Stimulated activated CD4-positive, alpha-beta T cell treated with anti-CD3 and anti-CD28 coated beads, Interleukin-1b, Interleukin-23, amount 100 ng/mL, for 24 hours (primary cell): ENCODE data around the gene CEND1.

ENCODE experiments used
- DNase-seq, 4 experiments: peaks; one replicate each; pipeline ENCODE4 v3.0.0-alpha.2; 2020; ENCODE audit warnings: low read depth in 4 of 4, low spot score in 1 of 4

CEND1 gene

GRCh38 chr11:827897-828192, 38.0 kb upstream of the CEND1 start, which contains the start of gene CRACR2B:
TSS of gene CRACR2B (plus strand) at chr11:827919. CDS start at chr11:828608, 689 bp downstream.
- no peak for DNase-seq

DNA sequence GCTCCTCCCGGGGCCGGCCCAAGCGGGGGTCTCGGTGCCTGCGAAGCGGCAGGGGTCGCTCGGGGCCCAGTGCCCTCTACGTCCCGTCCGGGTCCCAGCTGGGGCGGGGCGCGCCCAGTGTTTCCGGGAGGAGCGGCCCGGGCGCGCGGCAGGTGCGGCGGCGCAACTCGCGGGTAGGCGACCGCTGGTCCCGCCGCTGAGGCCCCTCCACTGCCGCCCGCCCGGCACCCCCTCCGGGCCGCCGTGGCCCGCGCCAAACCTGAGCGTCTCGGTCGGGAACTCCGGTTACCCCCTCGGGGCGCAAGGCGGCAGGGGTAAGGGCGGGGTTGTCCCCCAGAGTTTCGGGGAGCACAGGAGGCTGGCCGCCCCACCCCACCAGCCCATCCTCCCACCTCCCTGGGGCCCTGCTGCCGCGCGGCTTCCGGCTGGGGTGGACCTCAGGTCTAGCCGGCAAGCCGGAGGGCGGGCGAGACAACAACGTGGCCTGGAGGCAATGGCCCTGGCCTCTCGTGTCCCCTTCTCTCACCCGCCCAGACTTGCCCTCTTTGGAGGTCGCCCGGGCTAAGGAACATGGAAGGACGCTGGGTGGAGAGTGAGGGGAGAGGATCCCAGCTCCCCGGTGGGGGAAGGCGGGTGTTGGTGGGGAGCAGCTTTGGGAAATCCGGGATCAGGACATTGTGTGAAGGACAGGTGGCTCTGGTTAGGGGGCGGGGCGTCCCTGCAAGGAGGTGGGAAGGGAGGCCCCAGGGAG, 37.4 kb upstream of the CEND1 start:
- no peak for DNase-seq

DNA sequence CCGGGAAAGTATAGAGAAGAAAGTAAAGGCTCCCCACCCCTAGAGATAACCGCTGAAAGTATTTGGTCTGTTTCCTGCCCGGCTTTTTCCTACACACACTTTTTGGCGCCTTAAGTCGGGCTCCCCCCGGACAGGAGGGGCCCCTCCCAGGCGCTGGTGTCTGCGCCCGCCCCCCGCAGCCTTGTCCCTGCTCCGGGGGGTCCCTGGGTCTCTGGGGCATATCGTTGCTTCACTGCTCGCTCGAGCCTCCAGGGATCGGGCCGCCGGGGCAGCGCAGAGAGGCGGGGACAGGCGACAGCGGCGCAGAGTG, 36.9 kb upstream of the CEND1 start:
- no peak for DNase-seq

DNA sequence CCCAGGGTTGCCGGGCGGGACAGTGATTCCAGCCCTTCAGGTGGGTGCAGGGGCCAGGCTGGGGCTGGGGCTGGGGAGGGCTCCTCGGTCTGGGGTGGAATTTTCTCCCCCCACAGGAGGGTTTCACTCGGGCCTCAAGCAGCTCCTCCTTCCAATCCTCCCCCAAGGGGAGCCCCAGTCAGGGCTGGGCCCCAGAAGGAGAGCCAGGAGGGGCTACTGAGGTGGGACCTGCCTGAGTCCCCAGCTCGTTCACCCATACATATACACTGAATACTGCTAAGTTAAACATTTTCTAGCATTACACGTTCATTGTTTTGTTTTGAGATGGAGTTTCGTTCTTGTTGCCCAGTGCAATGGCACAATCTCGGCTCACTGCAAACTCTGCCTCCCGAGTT, 36.3 kb upstream of the CEND1 start:
- no peak for DNase-seq

DNA sequence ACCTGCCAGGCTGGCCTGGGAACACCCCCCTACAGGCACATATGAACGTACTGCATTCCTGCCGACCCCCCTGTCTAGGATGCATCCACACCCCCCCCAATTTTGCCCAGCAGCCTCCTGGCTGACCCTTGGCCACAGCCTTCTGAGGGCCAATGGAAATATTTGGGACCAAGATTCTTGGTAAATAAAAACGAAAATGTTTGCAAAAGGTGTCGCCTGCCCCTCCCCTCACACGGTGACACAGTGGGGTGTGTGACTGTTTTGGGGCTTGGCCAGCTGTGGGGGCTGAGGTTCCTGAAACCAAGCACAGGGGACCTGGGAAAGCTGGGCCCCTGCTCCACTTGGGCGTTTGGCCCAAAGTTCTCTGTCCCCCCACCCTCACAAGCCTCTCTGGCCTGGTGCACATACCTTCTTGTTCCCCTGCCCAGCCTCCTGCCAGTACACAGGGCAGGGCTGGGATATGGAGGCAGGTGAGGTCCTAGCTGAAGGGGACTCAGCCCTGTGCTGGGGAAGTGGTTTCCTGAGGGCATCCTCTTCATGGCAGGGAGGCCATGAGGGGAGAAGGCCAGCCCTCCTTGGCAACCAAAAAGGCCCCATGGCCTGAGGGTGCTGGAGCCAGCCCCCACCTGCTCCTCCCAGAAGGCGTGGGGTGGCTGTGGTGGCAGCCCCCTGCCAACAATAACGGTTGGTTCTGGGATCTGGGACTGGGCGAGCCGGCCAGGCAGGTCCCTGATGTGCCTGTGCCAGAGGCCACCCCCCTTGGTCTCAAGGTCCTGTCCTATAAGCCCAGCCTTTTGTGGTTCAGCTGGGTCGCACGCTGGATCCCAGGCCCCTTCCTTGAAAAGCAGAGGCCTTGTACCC, 35.7 kb upstream of the CEND1 start:
- no peak for DNase-seq

DNA sequence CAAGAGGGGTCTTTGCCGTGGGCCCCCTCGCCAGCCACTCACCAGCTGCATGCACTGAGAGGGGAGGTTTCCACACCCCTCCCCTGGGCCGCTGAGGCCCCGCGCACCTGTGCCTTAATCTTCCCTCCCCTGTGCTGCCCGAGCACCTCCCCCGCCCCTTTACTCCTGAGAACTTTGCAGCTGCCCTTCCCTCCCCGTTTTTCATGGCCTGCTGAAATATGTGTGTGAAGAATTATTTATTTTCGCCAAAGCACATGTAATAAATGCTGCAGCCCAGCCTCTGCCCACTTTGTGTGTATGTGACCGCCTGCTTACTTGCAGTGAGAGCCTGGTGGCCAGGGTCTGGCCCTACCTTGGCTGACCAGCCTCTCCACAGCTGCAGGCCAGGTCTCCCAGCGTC, 35.1 kb upstream of the CEND1 start:
- DNase-seq = no peak

DNA sequence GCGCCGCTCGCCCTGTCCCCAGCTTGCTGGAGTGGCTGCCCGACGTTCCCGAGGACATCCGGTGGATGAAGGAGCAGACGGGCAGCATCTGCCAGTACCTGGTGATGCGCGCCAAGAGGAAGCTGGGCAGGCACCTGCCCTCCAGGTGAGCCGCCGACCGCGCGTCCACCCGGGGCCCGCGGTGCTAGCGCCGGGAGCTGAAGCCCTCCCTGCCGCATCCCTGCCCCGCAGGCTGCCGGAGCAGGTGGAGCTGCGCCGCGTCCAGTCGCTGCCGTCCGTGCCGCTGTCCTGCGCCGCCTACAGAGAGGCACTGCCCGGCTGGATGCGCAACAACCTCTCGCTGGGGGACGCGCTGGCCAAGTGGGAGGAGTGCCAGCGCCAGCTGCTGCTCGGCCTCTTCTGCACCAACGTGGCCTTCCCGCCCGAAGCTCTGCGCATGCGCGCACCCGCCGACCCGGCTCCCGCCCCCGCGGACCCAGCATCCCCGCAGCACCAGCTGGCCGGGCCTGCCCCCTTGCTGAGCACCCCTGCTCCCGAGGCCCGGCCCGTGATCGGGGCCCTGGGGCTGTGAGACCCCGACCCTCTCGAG, 34.5 kb upstream of the CEND1 start:
- DNase-seq = no peak

DNA sequence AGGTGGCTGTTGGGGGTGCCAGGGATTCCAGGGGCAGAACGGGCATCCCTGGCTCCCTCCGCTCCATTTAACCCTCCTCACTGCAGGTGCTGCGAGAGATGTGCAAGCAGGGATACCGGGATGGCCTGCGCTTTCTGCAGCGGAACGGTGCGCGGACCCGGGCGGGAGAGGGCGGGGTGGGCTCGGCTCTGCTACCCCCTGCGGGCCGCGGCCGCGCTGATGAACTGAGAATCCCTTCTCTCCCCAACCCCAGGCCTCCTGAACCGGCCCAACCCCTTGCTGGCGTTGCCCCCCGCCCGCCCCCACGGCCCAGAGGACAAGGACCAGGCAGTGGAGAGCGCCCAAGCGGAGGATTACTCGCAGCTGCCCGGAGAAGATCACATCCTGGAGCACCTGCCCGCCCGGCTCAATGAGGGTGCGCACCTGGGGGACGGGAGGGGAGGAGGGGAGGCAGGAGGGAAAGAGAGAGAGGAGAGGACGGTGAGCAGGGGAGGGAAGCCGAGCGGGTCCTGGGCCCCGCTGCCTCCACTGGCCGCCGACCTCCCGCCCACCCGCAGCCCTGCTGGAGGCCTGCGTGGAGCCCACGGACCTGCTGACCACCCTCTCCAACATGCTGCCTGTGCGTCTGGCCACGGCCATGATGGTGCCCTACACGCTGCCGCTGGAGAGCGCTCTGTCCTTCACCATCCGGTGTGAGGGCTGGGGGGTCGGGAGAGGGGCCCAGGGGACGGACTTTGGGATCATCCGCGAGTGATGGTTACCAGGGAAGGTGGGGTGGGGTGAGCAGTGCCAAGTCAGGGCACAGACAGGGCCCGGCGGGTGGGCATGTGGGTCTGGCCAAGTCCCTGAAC, 33.8 kb upstream of the CEND1 start:
- no peak for DNase-seq

DNA sequence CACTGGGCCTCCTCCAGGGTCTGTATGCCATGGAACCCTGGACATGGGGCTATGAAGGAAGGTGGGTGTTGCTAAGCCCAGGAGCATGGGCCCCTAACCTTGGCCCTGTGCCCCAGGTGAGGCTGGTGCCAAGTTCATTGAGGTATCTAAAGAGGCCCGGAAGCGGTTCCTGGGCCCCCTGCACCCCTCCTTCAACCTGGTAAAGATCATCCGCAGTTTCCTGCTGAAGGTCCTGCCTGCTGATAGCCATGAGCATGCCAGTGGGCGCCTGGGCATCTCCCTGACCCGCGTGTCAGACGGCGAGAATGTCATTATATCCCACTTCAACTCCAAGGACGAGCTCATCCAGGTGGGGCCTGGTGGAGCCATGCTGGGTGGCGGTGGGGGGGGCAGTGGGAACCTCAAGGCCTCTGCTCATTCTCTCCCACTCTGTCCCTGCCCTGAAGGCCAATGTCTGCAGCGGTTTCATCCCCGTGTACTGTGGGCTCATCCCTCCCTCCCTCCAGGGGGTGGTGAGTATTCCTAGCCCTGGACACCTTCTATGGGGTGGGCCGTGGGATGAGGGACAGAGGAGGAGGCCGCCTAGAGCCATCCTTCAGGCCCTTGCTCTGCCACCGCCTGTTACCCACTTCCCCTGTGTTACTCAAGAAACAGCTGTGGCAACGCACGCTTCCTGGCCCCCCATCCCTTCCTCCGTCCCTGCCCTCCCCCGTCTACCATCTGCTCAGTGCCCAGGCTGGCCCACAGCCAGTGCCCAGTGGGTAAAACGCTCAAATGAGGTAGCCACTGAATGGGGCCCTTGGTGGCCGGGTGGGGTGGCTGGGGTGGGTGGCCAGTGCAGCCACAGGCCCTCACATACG, 31.9 kb upstream of the CEND1 start:
- no peak for DNase-seq

DNA sequence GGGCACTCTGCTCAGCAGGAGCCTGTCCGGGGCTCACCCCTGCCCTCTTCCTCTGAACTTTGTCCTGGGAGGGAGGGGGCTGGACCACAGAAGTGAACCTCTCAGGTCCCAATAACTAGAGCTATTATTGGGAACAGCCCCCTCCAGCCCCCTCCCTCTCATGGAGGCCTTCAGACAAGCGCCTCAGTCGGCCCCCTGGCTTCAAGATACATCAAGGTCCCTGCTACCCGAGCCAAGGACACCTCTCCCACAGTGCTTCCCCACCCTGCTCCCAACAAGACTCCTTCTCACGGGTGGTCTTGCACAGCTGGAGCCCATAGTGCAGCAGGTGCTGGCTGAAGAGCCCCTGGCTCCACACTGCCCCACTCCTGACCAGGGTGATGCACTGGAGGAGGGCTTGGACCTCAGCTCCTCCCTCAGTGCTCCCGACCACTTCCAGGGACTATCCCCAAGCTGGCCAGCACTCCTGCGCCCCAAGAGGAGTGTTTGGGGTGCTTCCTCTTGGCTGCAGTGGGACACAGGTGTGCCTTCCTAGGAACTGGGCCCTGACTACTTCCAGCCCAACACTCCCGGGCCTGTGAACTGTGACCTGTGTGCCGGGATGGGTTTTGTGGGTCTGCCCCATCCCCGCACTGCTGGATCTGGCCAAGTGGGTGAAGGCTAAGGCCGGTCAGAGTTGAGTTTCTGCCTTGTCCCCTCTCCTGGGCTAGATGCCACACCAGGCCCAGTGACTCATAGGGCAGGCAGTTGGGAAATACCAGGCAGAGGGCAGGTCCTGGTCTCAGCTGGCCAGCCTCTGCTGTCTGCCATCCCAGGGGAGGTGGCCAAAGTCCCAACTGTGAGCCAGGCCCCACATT, 31.0 kb upstream of the CEND1 start:
- DNase-seq = no peak

DNA sequence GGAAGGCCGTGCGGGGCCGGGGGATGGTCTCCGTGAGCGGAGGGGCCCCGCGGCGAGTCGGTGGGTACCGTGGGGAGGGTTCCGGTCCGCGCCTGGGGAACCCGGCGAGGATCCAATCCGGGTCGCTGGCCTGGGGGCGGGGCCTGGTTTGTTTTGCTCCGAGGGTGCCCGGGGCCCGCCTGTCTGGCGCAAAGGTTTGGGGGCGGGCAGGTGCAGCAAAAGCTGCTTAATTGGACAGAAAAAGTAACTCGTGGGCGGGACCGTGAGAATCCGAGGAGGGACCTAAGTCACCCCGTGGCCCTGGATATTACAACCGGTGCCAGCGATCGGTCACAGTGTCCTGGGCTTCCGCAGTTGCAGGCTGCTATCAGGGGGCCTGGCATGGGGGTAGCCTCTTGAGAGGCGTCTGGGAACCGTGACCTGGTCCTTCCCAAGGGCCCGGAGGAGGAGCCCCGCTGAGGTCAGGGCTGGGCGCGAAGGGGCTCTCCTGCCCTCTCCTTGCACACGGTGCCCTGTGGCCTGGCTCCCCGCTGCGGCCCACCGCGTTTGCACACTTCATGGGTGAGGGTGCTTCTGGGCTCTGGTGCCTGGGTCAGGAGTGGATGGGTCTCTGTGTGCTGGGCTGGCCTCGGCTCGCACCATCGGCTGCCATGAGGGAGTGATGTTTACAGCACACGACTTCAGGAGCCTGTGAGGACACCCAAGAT, 30.2 kb upstream of the CEND1 start:
- DNase-seq = peak; percentile 78 to 94 (median 82)

DNA sequence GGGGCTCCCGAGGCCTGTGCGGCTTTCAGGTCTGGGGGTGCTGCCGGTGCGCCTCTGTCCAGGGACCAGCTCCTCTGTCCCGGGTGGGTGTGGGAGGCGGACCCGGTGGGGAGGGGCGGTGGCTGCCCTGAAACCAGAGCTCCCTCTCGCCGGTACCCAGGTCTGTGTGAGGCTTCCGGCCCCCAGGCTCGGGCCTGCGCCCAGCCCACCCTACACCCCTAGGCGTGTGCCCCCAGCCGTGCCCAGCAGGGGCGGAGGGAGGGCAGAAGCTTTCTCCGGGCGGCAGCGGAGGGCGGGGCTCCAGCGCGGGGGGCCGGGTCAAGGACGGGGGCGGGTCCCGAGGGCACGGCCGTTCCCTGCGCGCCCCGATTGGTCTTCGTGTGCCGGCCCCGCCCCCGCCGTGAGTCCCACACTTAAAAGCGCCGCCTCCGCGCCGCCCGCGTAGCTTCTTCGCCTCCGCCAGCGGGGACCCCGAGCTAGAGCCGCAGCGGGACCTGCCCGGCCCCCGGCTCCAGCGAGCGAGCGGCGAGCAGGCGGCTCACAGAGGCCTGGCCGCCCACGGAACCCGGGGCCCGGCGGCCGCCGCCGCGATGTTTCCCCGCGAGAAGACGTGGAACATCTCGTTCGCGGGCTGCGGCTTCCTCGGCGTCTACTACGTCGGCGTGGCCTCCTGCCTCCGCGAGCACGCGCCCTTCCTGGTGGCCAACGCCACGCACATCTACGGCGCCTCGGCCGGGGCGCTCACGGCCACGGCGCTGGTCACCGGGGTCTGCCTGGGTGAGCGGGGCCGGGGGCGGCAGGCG, 29.4 kb upstream of the CEND1 start:
- peak; percentile 84 to 91 (median 87) for DNase-seq

- DNase-seq = no peak
Measured at GRCh38 chr11:818396-819128, 28.7 kb upstream of the CEND1 start, which contains the start of gene PNPLA2. TSS of gene PNPLA2 (plus strand) at chr11:818914. CDS start at chr11:819719, 805 bp downstream.

DNA sequence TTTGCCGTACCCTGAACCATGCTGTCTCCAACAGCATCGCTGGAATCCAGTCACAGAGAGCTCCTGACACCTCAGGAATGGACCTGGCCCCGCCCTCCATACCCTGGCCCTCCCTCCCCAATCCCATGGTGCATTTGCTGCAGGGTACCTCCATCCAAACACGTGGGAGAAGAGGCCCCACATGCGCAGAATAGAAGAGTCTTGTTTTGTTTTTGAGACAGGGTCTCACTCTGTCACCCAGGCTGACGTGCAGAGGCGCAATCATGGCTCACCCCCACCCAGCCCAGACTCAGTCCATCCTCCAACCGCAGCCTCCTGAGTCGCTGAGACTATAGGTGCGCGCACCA, 26.5 kb upstream of the CEND1 start:
- no peak for DNase-seq

DNA sequence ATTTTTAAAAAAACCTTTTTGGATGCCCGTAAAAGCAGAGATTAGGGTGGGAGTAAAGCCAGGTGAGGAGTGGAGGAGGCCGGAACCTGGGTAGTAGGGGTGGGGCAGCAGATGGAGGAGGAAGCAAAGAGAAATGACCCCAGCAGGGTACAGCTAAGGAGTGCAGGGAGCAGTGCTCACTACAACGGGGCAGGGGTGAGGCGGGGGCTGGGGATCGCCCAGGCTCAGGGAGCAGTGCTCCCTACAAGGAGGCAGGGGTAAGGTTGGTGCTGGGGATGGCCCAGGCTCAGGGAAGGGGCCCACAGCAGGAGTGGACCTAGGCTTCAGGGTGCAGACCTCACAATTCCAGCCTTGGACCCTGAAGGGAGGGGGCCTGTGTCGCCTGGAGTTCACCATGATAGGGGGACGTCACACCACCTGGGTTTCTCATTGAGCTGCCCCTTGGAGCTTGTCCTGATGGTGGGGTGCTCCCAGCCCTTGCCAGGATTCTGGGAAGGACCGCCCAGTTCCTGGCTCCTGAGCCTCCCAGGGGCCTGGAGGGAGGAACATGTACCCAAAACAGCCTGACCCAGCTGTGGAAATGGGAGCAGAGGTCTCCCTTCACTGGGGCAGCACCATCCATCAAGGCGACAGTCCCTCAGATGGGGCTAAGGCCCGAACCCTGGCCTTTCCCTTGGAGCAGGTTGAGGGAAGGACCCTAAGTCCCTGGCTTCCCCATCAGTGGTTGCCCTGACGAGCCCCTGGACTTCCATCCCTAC, 26.0 kb upstream of the CEND1 start:
- DNase-seq = no peak

GRCh38 chr11:813456-814096, 23.7 kb upstream of the CEND1 start:
- DNase-seq = no peak
